ENCODE measurements around the gene CTTNBP2NL. TPM values are rescaled to one million over a fixed set of nuclear protein-coding genes. Genes with fewer than 3 reads are reported as not detected.
A peak's percentile ranks its signal among the peaks of the same experiment; 100 is the strongest.

Gene CTTNBP2NL
- total and polyA plus RNA-seq, 2 of the 4 experiments (the other 2 are of a cell fraction): 12.4 to 22.0 TPM

- POLR2A ChIA-PET (ENCODE audit: unreplicated experiment): no interaction called here
- H2AK9ac ChIP-seq (replicated peaks; ENCODE audit: low read depth, low read length, poor library complexity): no peak overlapping the region
- in situ Hi-C loops (cut with MboI; ENCODE audit: low sequenced_read_pairs) (no loop called here), intact Hi-C loops (cut with micrococcal nuclease) (loop anchor here (5.0 kb wide), 1 partner anchor 43 kb away; no protein-coding TSS in a partner anchor), dilution Hi-C loops (cut with HindIII; ENCODE audit: low sequenced_read_pairs, unreplicated experiment) (no loop called here)
- no peaks in the 10 kb centered on the region for H3K27me3 ChIP-seq (ENCODE audit: control insufficient read depth, insufficient read depth, low read length)
- peaks cover 17% of the 10 kb centered on the region for H3K36me3 ChIP-seq (ENCODE audit: control insufficient read depth, insufficient read depth, low read length)
- H3K4me2 ChIP-seq (ENCODE audit: low read depth, low read length): peak overlapping the region; percentile 71; the same call in 1 of the 2 replicates
- no peaks in the 10 kb centered on the region for H3K9me3 ChIP-seq (ENCODE audit: control insufficient read depth, insufficient read depth, low read length)
- H3K79me1 ChIP-seq (ENCODE audit: low read depth in 1 of 2, low read length in 2 of 2): peaks cover 21 to 54% of the 10 kb centered on the region in 2 experiments
- H4K5ac ChIP-seq (ENCODE audit: low read depth, low read length): no peak overlapping the region
- no peak overlapping the region for H2BK20ac ChIP-seq (ENCODE audit: low read depth, low read length)
- H3K18ac ChIP-seq (ENCODE audit: low read depth, low read length): no peak overlapping the region
- no peak overlapping the region for H2BK15ac ChIP-seq (ENCODE audit: low read depth, low read length)
- peaks cover 8% of the 10 kb centered on the region for H3K9me1 ChIP-seq (ENCODE audit: insufficient read depth, low read length)
- H4K8ac ChIP-seq (ENCODE audit: low read depth in 2 of 2, low read length in 2 of 2): no peak overlapping the region
- ATAC-seq (ENCODE audit: low read depth): peak; percentile 16; the same call in 1 of the 2 replicates
- H3K9ac ChIP-seq (ENCODE audit: low read depth, low read length): no peak overlapping the region; the same call in 1 of the 2 replicates
- CTCF ChIA-PET: interaction anchor here (1.5 kb wide), 1 partner anchor 17 kb away, joined by 6 read pairs; no protein-coding TSS in a partner anchor
- H2AK5ac ChIP-seq (ENCODE audit: low read depth, low read length): no peak overlapping the region
- WGBS, 2 experiments (ENCODE audit: extremely low coverage in 2 of 2, insufficient read length in 1 of 2): no CpG with 5 or more reads among the region's 1 CpG
- H4K91ac ChIP-seq (ENCODE audit: insufficient read depth, low read depth, low read length): no peak overlapping the region
- no peak overlapping the region for H3K4me3 ChIP-seq (ENCODE audit: insufficient read depth, low read depth, low read length)
- H4K20me1 ChIP-seq (ENCODE audit: insufficient read depth, low read length): peaks cover 44% of the 10 kb centered on the region
- no TSS peak for BruUV-seq (replicated peaks)
- H3K56ac ChIP-seq (ENCODE audit: extremely low read depth, insufficient read depth, low read length): no peak overlapping the region
- H2AFZ ChIP-seq (replicated peaks; ENCODE audit: low read length, poor library complexity): no peak overlapping the region
- TF ChIP-seq NFE2L2 (IDR thresholded peaks at IDR 0.05; ENCODE audit: low read depth, low read length) (no peak), SMC3 (IDR thresholded peaks at IDR 0.05; ENCODE audit: low read depth, low read length) (no peak), RCOR1 (IDR thresholded peaks at IDR 0.05; ENCODE audit: insufficient replicate concordance, low read length) (no peak), RFX5 (IDR thresholded peaks at IDR 0.05; ENCODE audit: low read depth, low read length) (no peak), BHLHE40 (IDR thresholded peaks at IDR 0.05; ENCODE audit: low read depth, low read length) (no peak), MAFK (IDR thresholded peaks at IDR 0.05; ENCODE audit: low read depth, low read length) (no peak), MXI1 (IDR thresholded peaks at IDR 0.05; ENCODE audit: borderline replicate concordance, low read depth, low read length) (no peak), RAD21 (IDR thresholded peaks at IDR 0.05; ENCODE audit: low read length) (no peak), CTCF (conservative IDR thresholded peaks at IDR 0.05; ENCODE audit: low read depth, low read length) (no peak), FOS (IDR thresholded peaks at IDR 0.05; ENCODE audit: low read depth, low read length) (no peak)
- peaks cover 12% of the 10 kb centered on the region for H3K4me1 ChIP-seq (ENCODE audit: control insufficient read depth, insufficient read depth, low read length)
- H3K14ac ChIP-seq (replicated peaks; ENCODE audit: low read depth, low read length): no peak overlapping the region
- H2BK5ac ChIP-seq (ENCODE audit: low read depth, low read length, poor library complexity, severe bottlenecking): peak overlapping the region; percentile 63
- no peak overlapping the region for H2BK120ac ChIP-seq (ENCODE audit: low read depth, low read length)
- peak; percentile 39 for DNase-seq
- H3K4ac ChIP-seq (ENCODE audit: low read depth, low read length): no peak overlapping the region
- no peak overlapping the region for H3K23ac ChIP-seq (ENCODE audit: low read depth, low read length)
- no peak overlapping the region for H3K27ac ChIP-seq (ENCODE audit: insufficient read depth, low read length)
Measured at GRCh38 chr1:112445596-112445995, 49.6 kb downstream of the CTTNBP2NL start.
